HG03521 (cell line): ENCODE results near the gene MEIS3.
"Not testable (repeated sequence)": the region's sequence is repeated elsewhere in the genome, so short reads cannot be mapped to it uniquely, and the experiment has no call there.

Experiments
- ATAC-seq: cut with Tn5 transposase; IDR thresholded peaks from one replicate; pipeline ENCODE4 v1.9.1; 2021; ENCODE audit warnings: mild to moderate bottlenecking, moderate library complexity; ENCODE audit not compliant: unreplicated experiment

MEIS3 gene

GRCh38 chr19:47365455-47365854 lies 53.9 kb downstream of the MEIS3 start:
- not testable (repeated sequence) for ATAC-seq

GRCh38 chr19:47363758-47364531 lies 55.4 kb downstream of the MEIS3 start:
- ATAC-seq = no peak

GRCh38 chr19:47362321-47362720 lies 57.0 kb downstream of the MEIS3 start:
- ATAC-seq = no peak

- no peak for ATAC-seq
Measured at GRCh38 chr19:47358936-47359335, 60.4 kb downstream of the MEIS3 start.

- no peak for ATAC-seq
Measured at GRCh38 chr19:47357788-47358680, 61.3 kb downstream of the MEIS3 start.

- no peak for ATAC-seq
Measured at GRCh38 chr19:47356900-47357299, 62.4 kb downstream of the MEIS3 start.

GRCh38 chr19:47353307-47353712 lies 66.0 kb downstream of the MEIS3 start:
- ATAC-seq = no peak
